RWPE2 (cell line): ENCODE results near the gene BEST1.
"Not testable (repeated sequence)": the region's sequence is repeated elsewhere in the genome, so short reads cannot be mapped to it uniquely, and the experiment has no call there.

Experiments
- ATAC-seq: fragments of 200-7000 bp; cut with Tn5 transposase; 3 replicates; pipeline ENCODE4 v1.9.1; 2021; ENCODE audit warnings: low read depth
- DNase-seq: peaks from one replicate; pipeline ENCODE4 v3.0.0-alpha.2; 2020; ENCODE audit warnings: low spot score
- H3K27ac ChIP-seq: fragments of 450-650 bp; 2 replicates; pipeline ENCODE4 v1.5.1; 2017; ENCODE audit warnings: mild to moderate bottlenecking; ENCODE audit not compliant: poor library complexity, severe bottlenecking
- H3K27me3 ChIP-seq: fragments of 250-450 bp; sonication (Bioruptor Pico); 2 replicates; pipeline ENCODE4 v1.5.1; 2021; ENCODE audit warnings: mild to moderate bottlenecking, moderate library complexity; ENCODE audit not compliant: insufficient read depth, poor library complexity, severe bottlenecking
- H3K36me3 ChIP-seq: fragments of 250-450 bp; sonication (Bioruptor Pico); 2 replicates; pipeline ENCODE4 v1.5.1; 2020; ENCODE audit warnings: low read depth, mild to moderate bottlenecking, moderate library complexity
- H3K4me1 ChIP-seq: fragments of 250-450 bp; sonication (Bioruptor Pico); 2 replicates; pipeline ENCODE4 v1.5.1; 2021; ENCODE audit warnings: mild to moderate bottlenecking, moderate library complexity; ENCODE audit not compliant: insufficient read depth, poor library complexity, severe bottlenecking
- H3K4me3 ChIP-seq: fragments of 250-450 bp; sonication (Bioruptor Pico); 2 replicates; pipeline ENCODE4 v1.5.1; 2021; ENCODE audit warnings: mild to moderate bottlenecking, moderate library complexity; ENCODE audit not compliant: severe bottlenecking
- H3K9me3 ChIP-seq: fragments of 250-450 bp; sonication (Bioruptor Pico); 2 replicates; pipeline ENCODE4 v1.5.1; 2021; ENCODE audit warnings: mild to moderate bottlenecking, moderate library complexity; ENCODE audit not compliant: severe bottlenecking
- CTCF ChIP-seq: fragments of 450-650 bp; IDR thresholded peaks from one replicate; pipeline ENCODE4 v1.5.1; 2017; ENCODE audit warnings: mild to moderate bottlenecking, moderate library complexity; ENCODE audit not compliant: poor library complexity, severe bottlenecking

BEST1 gene

DNA sequence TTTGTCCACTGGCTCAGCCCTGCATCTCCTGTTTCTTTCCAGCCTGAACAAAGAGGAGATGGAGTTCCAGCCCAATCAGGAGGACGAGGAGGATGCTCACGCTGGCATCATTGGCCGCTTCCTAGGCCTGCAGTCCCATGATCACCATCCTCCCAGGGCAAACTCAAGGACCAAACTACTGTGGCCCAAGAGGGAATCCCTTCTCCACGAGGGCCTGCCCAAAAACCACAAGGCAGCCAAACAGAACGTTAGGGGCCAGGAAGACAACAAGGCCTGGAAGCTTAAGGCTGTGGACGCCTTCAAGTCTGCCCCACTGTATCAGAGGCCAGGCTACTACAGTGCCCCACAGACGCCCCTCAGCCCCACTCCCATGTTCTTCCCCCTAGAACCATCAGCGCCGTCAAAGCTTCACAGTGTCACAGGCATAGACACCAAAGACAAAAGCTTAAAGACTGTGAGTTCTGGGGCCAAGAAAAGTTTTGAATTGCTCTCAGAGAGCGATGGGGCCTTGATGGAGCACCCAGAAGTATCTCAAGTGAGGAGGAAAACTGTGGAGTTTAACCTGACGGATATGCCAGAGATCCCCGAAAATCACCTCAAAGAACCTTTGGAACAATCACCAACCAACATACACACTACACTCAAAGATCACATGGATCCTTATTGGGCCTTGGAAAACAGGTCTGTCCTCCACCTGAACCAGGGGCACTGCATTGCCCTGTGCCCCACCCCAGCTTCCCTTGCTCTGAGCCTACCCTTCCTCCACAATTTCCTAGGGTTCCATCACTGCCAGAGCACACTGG is 12.3 kb downstream of the BEST1 start:
- Histone ChIP-seq H3K9me3 (no peaks in the 10 kb centered on the region), H3K27me3 (no peaks in the 10 kb centered on the region), H3K27ac (peak overlapping the region; percentile 97), H3K4me3 (no peak overlapping the region), H3K36me3 (peaks cover 37% of the 10 kb centered on the region), H3K4me1 (peaks cover 12% of the 10 kb centered on the region)
- ATAC-seq (peak; percentile 1; the same call in 1 of the 3 replicates), DNase-seq (no peak)
- TF ChIP-seq CTCF, result no peak

- ATAC-seq (no peak; the same call in 2 of the 3 replicates), DNase-seq (no peak)
- H3K27me3 ChIP-seq, result no peaks in the 10 kb centered on the region
- no peak for TF ChIP-seq CTCF
- H3K4me1 ChIP-seq, result peaks cover 12% of the 10 kb centered on the region
- H3K36me3 ChIP-seq, result peaks cover 37% of the 10 kb centered on the region
- peak overlapping the region; percentile 97 for H3K27ac ChIP-seq
- H3K4me3 ChIP-seq, result no peak overlapping the region
- no peaks in the 10 kb centered on the region for H3K9me3 ChIP-seq
These were observed 12.8 kb downstream of the BEST1 start for GRCh38 chr11:61963016-61963281.

DNA sequence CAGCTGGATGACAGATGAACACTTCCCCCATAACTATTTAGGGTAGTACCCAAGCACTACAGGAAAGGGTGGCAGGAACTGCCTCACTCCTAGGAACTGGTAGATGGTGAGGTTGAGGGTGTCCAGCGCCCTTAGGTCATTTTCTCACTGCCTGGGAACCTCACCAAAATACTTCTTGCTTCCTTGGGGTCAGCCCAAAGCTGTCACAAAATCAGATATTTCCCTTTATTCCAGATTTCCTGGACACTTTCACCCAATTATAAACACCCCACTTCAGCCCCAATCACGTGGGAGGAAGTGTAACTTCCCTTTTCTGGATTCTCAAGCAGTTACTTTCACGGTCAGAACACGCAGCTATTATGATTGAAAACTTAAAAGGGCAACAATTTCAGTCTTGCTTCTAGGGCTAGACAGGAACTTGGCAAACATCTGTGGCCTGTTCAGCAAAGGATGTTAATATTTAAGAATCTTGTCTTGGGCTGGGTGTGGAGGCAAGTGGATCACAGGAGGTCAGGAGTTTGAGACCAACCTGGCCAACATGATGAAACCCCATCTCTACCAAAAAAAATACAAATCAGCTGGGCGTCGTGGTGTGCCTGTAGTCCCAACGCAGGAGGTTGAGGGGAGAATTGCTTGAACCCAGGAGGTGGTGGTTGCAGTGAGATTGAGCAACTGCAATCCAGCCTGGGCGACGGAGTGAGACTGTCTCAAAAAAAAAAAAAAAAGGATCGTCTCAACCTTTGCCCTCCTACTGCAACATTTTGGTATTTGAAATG is 13.3 kb downstream of the BEST1 start:
- H3K4me1 ChIP-seq, result peaks cover 12% of the 10 kb centered on the region
- peaks cover 37% of the 10 kb centered on the region for H3K36me3 ChIP-seq
- peak; percentile 6; the same call in 2 of the 3 replicates for ATAC-seq
- no peak for TF ChIP-seq CTCF
- no peak for DNase-seq
- no peaks in the 10 kb centered on the region for H3K9me3 ChIP-seq
- H3K27ac ChIP-seq, result peak overlapping the region; percentile 97
- H3K27me3 ChIP-seq, result no peaks in the 10 kb centered on the region
- H3K4me3 ChIP-seq, result no peak overlapping the region

DNA sequence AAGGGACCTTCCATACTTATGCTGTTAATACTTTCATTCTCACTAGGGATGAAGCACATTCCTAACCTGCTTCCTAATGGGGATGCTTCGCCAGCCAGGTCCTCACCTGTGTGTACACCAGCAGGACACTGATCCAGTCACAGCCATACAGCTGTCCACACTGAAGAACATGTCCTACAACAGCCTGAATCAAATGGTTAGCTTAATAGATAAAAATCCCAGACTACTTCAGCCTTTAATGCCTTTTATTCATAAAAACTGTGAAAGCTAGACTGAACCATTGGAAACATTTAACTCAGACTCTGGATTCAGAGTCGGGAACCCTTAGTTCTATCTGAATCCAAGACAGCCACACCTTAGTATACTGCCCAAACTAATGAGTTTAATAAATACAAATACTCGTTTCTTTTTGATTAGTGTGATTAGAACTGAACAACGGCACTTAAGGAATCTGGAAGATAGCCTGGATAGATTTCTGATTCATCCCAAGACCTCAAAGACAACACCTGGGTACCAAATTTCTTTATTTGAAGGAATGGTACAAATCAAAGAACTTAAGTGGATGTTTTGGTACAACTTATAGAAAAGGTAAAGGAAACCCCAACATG is 14.0 kb downstream of the BEST1 start:
- H3K27ac ChIP-seq, result peak overlapping the region; percentile 97
- H3K27me3 ChIP-seq, result no peaks in the 10 kb centered on the region
- no peak for TF ChIP-seq CTCF
- DNase-seq, result no peak
- H3K9me3 ChIP-seq, result no peaks in the 10 kb centered on the region
- peak overlapping the region; percentile 91 for H3K4me3 ChIP-seq
- peaks cover 37% of the 10 kb centered on the region for H3K36me3 ChIP-seq
- peaks cover 16% of the 10 kb centered on the region for H3K4me1 ChIP-seq
- ATAC-seq, result no peak

- peaks cover 37% of the 10 kb centered on the region for H3K36me3 ChIP-seq
- H3K4me1 ChIP-seq, result peaks cover 22% of the 10 kb centered on the region
- not testable (repeated sequence) for DNase-seq, H3K27me3 ChIP-seq, ATAC-seq, H3K9me3 ChIP-seq
- peak overlapping the region; percentile 91 for H3K4me3 ChIP-seq
- H3K27ac ChIP-seq, result peak overlapping the region; percentile 97
These were observed 14.6 kb downstream of the BEST1 start for GRCh38 chr11:61964666-61965271.
